HG02610 (cell line): ENCODE data around the gene ARAP1.

Source experiments
- ATAC-seq: cut with Tn5 transposase; IDR thresholded peaks from one replicate; pipeline ENCODE4 v1.9.1; 2021; ENCODE audit warnings: mild to moderate bottlenecking, moderate library complexity; ENCODE audit not compliant: unreplicated experiment

The ARAP1 gene

DNA sequence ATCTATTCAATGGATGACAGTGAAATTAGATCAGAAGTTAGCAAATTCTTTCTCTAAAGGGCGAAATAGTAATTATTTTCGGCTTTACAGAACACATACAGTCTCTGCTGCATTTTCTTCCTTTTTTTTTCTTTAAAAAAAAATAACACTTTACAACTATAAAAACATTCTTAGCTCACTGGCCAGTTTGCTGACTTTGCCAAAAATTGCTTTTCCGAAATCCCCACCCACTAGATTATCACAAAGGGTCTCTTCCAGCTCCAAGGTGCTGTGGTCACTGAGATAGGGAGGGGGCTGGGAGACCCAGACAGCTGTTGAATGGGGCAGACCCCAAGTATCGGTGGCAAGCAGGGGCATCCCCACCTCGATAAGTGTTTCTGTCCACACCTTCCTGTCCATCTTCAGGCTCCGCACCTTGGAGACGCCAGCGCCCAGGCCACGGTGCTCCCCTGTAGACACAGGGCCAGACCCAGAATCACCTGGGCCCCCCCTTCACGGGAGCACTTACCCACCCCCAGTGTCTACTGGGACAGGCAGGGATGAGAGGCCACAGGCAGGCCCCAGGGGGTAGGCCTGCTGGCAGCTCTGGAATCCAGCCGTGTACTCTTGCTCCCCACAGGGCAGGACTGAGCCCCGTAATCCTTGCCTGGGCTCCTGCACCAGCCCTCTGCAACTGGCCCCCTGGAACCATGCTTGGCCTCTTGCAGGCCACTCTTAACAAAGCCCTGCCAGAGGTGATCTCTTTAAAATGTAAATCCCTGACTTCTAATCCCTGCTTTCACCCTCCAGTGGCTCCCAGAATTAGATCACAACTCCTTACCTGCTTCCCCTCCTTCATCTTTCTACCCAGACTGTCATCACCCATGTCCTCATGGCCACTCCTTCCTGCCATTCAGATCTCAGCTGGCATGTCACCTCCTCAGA is 46.5 kb downstream of the ARAP1 start:
- ATAC-seq = no peak

DNA sequence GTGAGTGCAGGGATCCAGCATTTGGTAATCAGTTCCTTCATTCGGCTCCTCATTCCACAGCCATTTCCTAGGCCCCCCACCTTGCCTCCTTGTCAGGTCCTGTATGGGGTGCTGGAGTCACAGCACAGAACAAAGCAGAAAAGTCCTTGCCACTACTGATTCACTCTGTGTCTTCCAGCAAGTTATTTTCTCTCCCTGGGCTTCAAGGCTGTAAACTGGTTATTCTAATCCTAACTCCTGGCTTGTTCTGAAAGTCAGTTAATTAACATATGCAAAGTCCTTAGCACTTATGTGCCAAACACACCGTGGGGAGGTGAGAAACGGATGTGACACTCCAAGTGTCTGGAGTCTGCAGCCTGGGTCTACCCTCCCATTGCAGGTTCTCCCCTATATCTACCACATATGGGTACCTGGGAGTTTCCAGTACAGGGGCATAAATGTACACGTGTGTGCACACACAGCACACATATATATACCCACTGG is 47.4 kb downstream of the ARAP1 start:
- ATAC-seq = no peak

- ATAC-seq = no peak
These were observed 48.0 kb downstream of the ARAP1 start for GRCh38 chr11:72704028-72704782.

- ATAC-seq = no peak
These were observed 48.8 kb downstream of the ARAP1 start for GRCh38 chr11:72703267-72704008.

DNA sequence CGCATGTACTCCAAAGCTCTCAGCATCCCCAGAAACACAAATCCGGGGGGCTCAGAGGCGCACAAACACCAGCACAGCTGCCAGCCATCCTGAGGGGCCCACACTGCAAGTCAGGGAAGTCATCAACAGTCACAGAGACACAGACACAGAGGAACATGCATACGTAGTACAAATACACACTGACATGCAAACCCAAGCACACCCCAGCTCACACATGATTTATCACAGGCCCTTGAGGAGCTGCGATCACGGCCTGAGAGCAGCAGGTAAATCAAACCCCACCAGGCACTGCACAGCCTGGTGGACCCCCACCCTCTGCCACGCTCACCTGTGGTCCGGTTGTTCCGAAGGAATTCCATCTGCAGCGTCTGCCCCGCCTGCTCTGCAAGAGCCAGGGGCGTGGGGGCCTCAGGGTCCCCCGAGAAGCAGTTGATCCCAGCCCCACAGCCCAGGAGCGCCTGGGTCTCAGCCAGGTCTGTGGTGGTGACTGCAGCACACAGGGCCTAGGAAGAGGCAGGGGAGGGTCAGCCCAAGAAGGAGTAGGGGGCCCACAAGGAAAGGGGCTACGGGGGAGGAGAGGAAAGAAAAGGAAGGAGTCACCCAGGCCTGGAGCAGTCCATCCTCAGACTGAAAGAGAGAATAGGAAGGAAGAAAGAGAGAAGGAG is 49.5 kb downstream of the ARAP1 start:
- no peak for ATAC-seq

DNA sequence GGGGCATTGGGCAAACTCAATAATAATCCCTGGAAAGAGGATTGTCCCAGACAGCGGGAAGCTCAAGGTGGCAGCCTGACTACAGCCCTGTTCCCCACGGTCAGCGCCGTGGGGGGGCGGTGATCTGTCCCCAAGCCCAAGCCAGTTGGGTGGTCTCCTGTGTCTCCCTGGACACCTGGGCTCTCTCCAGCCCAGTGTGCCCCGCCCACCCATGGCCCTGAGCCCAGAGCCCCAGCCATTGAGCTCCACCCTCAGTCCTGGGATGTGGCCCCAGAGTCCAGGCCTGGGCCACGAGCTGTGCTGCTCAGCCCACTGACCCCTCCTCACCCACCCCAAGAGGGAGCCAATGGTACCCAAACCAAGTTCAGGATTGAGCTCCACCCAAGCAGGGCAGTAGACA is 50.1 kb downstream of the ARAP1 start:
- ATAC-seq = no peak

DNA sequence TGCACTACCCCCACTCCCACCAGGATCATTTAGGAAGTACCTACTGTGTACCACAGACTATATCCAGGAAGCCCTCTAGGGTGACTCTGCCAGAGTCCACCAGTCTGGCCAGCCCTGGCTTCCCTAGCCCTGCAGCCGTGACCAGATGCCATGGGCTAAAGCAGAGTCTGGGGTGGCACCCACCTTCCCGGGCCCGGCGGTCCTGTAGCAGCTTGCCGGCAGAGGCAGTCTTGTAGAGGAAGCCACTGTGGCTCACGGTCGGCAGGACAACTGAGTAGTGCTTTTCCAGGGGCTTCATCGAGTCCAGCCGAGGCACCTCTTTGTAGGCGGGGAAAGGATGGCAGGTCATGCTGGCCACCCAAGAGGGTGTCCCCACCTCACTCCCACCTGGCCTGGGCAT is 50.7 kb downstream of the ARAP1 start:
- no peak for ATAC-seq

- no peak for ATAC-seq
These were observed 52.1 kb downstream of the ARAP1 start for GRCh38 chr11:72700146-72700545.

DNA sequence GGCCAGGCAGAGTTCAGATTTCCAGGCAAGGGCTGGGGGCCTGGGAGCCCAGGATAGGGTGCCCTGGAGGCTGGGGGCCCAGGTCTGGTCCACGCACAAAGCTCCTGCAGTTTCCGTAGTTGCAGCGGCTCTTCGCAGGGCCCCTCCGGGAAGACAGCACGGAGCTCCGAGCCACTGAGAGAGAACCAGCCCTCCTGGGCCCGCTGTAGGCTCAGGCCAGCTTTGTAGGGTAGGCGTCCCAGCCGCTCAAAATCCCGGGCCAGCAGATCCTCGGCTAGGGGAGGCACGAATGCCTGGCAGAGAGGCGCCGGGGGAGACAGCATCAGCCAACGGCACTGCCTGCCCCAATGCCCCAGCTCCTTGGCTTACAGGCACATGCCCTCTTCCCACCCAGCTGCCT is 54.4 kb downstream of the ARAP1 start:
- no peak for ATAC-seq

DNA sequence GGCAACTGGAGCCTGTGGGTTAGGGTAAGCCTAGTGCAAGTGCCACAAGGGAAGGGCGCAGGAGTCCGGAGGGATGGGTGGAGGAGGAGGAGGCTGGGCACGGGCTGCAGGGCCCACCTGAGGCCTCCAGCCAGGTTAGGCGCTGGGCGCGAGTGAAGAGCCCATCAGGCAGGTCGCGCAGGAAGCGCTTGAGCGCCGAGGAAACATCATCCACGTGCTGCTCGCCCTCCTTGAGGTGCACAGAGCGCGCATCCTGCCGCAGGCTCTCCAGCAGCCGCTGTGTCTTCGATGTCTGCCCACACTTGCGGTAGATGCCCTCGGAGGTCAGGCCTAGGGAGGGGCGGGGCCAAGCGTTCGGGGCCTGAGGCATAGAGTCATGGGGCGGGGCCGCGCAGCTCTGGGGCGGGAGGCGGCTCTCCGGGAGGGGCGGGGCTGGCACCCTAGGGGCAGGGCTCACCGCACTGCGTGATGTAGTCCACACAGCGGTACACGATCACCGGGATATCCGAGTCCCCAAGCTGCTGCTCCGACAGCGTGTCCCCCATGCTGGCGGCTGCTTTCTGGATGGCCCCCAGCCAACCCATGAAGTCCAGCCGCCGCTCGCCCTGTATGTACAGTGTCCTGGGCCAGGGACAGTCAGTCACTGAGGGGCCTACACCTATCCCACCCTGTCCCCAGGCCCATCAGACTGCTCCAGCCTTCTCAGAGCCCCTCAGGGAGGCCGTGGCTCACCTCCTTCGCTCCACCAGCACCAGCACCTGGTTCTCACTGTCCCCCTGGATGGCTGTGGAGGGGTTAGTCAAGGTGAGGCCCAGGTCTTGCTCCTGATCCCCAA is 55.1 kb downstream of the ARAP1 start:
- ATAC-seq = no peak

GRCh38 chr11:72695354-72695753 is 56.9 kb downstream of the ARAP1 start:
- no peak for ATAC-seq

DNA sequence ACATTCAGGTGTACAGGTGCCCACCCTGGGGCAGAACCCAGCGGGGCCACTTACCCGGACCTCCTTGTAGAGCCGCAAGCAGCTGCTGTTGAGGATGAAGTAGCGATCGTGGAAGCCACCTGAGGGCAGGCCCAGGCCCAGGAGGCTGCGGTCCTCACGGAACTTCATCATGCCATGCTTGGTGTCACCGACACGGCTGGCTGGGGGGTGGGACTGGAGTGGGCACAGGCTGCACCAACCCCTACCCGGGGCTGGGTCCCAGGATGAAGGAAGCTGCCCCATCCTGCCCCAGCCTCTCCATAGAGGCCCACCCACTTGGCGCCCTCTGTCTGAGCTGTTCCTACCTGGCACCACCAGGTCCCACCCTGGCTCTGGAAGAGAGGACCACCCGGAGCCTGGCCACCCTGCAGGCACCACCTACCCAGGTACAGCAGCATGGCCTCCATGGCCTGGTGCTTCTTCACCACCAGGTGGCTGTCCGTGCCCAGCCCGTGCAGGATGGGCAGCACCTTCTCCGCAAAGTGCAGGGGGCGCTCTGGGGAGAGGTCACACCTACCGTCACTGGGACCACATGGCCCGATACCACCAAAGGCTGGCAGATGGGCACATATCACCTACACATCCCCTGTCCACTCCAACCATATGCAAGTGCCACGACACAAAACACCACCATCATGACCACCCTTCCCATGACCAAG is 58.8 kb downstream of the ARAP1 start:
- ATAC-seq = no peak

DNA sequence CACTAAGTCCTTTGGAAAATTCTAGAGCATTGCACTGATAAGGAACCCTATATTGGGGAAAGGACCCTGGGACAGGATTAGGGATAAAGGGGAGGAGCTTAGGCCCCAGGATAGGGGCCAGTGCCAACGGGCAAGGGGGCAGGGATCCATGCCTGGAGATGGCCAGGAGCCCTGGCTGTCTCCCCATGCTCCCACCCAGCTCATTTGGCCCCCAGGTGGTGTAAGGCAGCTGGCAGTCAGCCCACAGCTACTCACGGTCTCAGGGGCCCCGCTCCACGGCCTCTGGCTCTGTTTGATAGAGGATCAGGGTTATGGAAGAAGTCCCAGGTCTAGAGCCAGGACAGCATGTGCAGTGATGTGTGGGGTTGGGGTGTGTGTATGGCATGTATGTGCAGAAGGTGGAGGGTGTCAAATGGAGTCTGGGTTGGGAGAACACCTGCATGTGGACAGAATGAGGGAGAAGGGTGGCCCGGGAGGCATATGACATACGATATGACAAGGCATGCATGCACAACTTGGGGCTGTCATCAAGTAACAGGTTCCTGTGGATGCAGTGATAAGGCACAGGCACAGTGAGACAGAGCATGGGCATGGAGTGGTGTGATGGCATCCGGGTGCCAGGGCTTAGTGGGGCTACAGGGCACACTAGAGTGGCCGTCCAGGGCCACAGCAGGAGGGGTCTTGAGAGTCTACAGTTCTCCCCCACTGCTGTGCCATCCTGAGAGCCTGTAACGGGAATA is 59.5 kb downstream of the ARAP1 start:
- ATAC-seq = no peak

DNA sequence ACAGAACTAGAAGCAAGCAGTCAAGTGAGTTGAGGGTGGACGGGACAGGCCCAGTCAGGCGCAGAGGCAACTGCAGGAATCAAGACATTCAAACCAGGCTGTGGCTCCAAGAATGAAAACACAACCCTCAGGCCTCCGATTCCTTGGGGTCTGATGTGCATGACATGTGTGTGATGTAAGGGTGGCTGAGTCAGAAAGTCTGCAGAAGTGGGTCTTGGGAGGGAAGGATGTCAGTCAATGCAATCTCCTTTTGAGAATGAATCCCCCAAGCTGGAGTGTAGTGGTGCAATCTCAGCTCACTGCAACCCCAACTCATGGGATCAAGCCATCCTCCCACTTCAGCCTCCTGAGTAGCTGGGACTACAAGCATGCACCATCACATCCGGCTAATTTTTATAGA is 62.0 kb downstream of the ARAP1 start:
- ATAC-seq = no peak

DNA sequence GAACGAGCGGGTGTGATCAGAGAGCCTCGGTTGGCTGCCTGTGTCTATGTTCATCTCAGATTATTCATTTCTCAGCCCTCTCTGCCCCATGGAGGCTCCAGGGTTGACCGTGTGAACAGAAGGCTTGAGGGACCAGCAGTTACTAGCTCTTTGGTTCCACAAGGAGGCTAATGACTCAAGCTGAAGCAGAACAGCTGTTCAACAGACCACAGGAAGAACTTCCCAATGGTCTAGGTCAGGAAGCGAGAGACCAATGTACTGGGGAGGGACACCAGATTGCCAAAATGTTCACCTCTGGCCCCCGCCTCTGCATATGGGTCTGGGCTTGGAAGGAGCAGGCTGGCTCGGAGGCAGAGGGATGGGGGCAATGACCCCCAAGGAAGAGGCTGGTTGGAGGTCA is 63.3 kb downstream of the ARAP1 start:
- ATAC-seq = no peak

GRCh38 chr11:72688486-72688885 is 63.7 kb downstream of the ARAP1 start:
- no peak for ATAC-seq

GRCh38 chr11:72687326-72687725 is 64.9 kb downstream of the ARAP1 start:
- no peak for ATAC-seq

GRCh38 chr11:72686639-72687220 is 65.5 kb downstream of the ARAP1 start:
- no peak for ATAC-seq
